OCI-LY1 (cell line): ENCODE results near the gene EMD.

Experiments
- H2AFZ ChIP-seq: fragments of 200-600 bp; sonication (generic), shearing (Covaris generic); 2 replicates; pipeline ENCODE4 v1.6.0; 2014; ENCODE audit warnings: antibody characterized with exemption, mild to moderate bottlenecking, low read length
- H3F3A ChIP-seq: fragments of 200-600 bp; sonication (generic), shearing (Covaris generic); 2 replicates; pipeline ENCODE4 v1.6.0; 2014; ENCODE audit warnings: mild to moderate bottlenecking, antibody characterized with exemption, low read length, moderate library complexity; ENCODE audit not compliant: insufficient read depth
- H3K27ac ChIP-seq: fragments of 200-600 bp; sonication (generic); 2 replicates; pipeline ENCODE4 v1.5.1; 2014; ENCODE audit warnings: low read length, mixed run types, mild to moderate bottlenecking, low read depth; ENCODE audit not compliant: poor library complexity, severe bottlenecking
- H3K27me3 ChIP-seq: fragments of 200-600 bp; sonication (generic); 2 replicates; pipeline ENCODE4 v1.6.0; 2014; ENCODE audit warnings: antibody characterized with exemption, mild to moderate bottlenecking, low read length, moderate library complexity; ENCODE audit not compliant: insufficient read depth
- H3K36me3 ChIP-seq: fragments of 200-600 bp; sonication (generic); 2 replicates; pipeline ENCODE4 v1.6.1; 2014; ENCODE audit warnings: mild to moderate bottlenecking, antibody characterized with exemption, low read length, moderate library complexity, mixed read lengths; ENCODE audit not compliant: insufficient read depth
- H3K4me1 ChIP-seq: fragments of 200-600 bp; sonication (generic); 2 replicates; pipeline ENCODE4 v1.5.1; 2014; ENCODE audit warnings: mild to moderate bottlenecking, low read length, moderate library complexity; ENCODE audit not compliant: insufficient read depth, severe bottlenecking
- H3K4me2 ChIP-seq: fragments of 200-600 bp; sonication (generic), shearing (Covaris generic); 2 replicates; pipeline ENCODE4 v1.6.1; 2014; ENCODE audit warnings: low read length
- H3K4me3 ChIP-seq: fragments of 200-600 bp; sonication (generic); 2 replicates; pipeline ENCODE4 v1.5.1; 2014; ENCODE audit warnings: low read length, low read depth, mild to moderate bottlenecking, mixed read lengths; ENCODE audit not compliant: poor library complexity, severe bottlenecking
- H3K79me2 ChIP-seq: fragments of 200-600 bp; shearing (Covaris generic); 2 replicates; pipeline ENCODE4 v1.6.1; 2016; ENCODE audit warnings: mixed run types, low read length, mixed read lengths; ENCODE audit not compliant: insufficient read depth
- H3K9ac ChIP-seq: fragments of 200-600 bp; sonication (generic), shearing (Covaris generic); 2 replicates; pipeline ENCODE4 v1.6.1; 2014; ENCODE audit warnings: mild to moderate bottlenecking, low read length, mixed read lengths
- H3K9me2 ChIP-seq: fragments of 200-600 bp; sonication (generic), shearing (Covaris generic); 2 replicates; pipeline ENCODE4 v1.6.1; 2014; ENCODE audit warnings: low read depth, mild to moderate bottlenecking, low read length, mixed read lengths
- H3K9me3 ChIP-seq: fragments of 200-600 bp; shearing (Covaris generic); 2 replicates; pipeline ENCODE4 v1.6.1; 2014; ENCODE audit warnings: low read length, mixed read lengths
- H4K20me1 ChIP-seq: fragments of 200-600 bp; sonication (generic), shearing (Covaris generic); 2 replicates; pipeline ENCODE4 v1.6.0; 2016; ENCODE audit warnings: mild to moderate bottlenecking, low read length; ENCODE audit not compliant: insufficient read depth
- CTCF ChIP-seq: fragments of 200-600 bp; sonication (generic), shearing (Covaris generic); IDR thresholded peaks from 2 replicates; pipeline ENCODE4 v1.5.1; 2017; ENCODE audit warnings: mild to moderate bottlenecking, antibody characterized with exemption, low read length, moderate library complexity, mixed read lengths
- EZH2 ChIP-seq: fragments of 200-600 bp; sonication (generic), shearing (Covaris generic); IDR thresholded peaks from 2 replicates; pipeline ENCODE4 v1.8.0; 2017; ENCODE audit warnings: borderline replicate concordance, mixed run types, mild to moderate bottlenecking, antibody characterized with exemption, low read length, moderate library complexity, mixed read lengths

Gene EMD

GRCh38 chrX:154360155-154360713 is 18.9 kb upstream of the EMD start:
- Histone ChIP-seq H3K9ac (no peak overlapping the region), H3K79me2 (no peaks in the 10 kb centered on the region), H3K9me3 (no peaks in the 10 kb centered on the region), H3K27me3 (no peaks in the 10 kb centered on the region), H2AFZ (no peak overlapping the region), H4K20me1 (no peaks in the 10 kb centered on the region), H3K9me2 (no peaks in the 10 kb centered on the region), H3F3A (no peaks in the 10 kb centered on the region), H3K27ac (no peak overlapping the region), H3K4me2 (no peak overlapping the region), H3K4me3 (no peak overlapping the region), H3K36me3 (peaks cover 31% of the 10 kb centered on the region), H3K4me1 (no peaks in the 10 kb centered on the region)
- TF ChIP-seq CTCF (no peak), EZH2 (no peak)

GRCh38 chrX:154362085-154362742 is 16.9 kb upstream of the EMD start:
- Histone ChIP-seq H4K20me1 (no peaks in the 10 kb centered on the region), H3K79me2 (no peaks in the 10 kb centered on the region), H3K4me3 (no peak overlapping the region), H3K9ac (no peak overlapping the region), H3K36me3 (peaks cover 29% of the 10 kb centered on the region), H3K27ac (no peak overlapping the region), H2AFZ (no peak overlapping the region), H3K9me3 (no peaks in the 10 kb centered on the region), H3K27me3 (no peaks in the 10 kb centered on the region), H3K4me2 (no peak overlapping the region), H3K4me1 (no peaks in the 10 kb centered on the region), H3F3A (no peaks in the 10 kb centered on the region), H3K9me2 (no peaks in the 10 kb centered on the region)
- TF ChIP-seq EZH2 = no peak
- no peak for TF ChIP-seq CTCF

- Histone ChIP-seq H3K4me3 (no peak overlapping the region), H3K4me2 (no peak overlapping the region), H3K27me3 (no peaks in the 10 kb centered on the region), H3K9me2 (no peaks in the 10 kb centered on the region), H2AFZ (no peak overlapping the region), H3K36me3 (peaks cover 25% of the 10 kb centered on the region), H3K9me3 (no peaks in the 10 kb centered on the region), H3F3A (no peaks in the 10 kb centered on the region), H3K79me2 (no peaks in the 10 kb centered on the region), H4K20me1 (no peaks in the 10 kb centered on the region), H3K9ac (no peak overlapping the region), H3K4me1 (peaks cover 4% of the 10 kb centered on the region), H3K27ac (no peak overlapping the region)
- TF ChIP-seq CTCF (no peak), EZH2 (no peak)
Measured at GRCh38 chrX:154363706-154364439, 15.2 kb upstream of the EMD start.
